IPS-NIHi7 (cell line): Measurements from ENCODE around the gene TRAT1.
A peak's percentile ranks its signal among the peaks of the same experiment; 100 is the strongest.
"Not testable (repeated sequence)": the region's sequence is repeated elsewhere in the genome, so short reads cannot be mapped to it uniquely, and the experiment has no call there.

Experiments used
- DNase-seq: peaks from one replicate; pipeline ENCODE4 v3.0.0; 2012; ENCODE audit warnings: mixed read lengths; ENCODE audit errors: extremely low spot score

The TRAT1 gene

GRCh38 chr3:108822123-108822897, at the start of gene TRAT1:
TRAT1 (plus strand) TSS chr3:108822786; CDS start chr3:108822928, 142 bp downstream.
- no peak for DNase-seq

- no peak for DNase-seq
Measured at GRCh38 chr3:108775649-108776048, 46.9 kb upstream of the TRAT1 start.

GRCh38 chr3:108779496-108779895, 43.1 kb upstream of the TRAT1 start:
- no peak for DNase-seq

GRCh38 chr3:108780235-108780634, 42.4 kb upstream of the TRAT1 start:
- no peak for DNase-seq

GRCh38 chr3:108791473-108791872, 31.1 kb upstream of the TRAT1 start:
- DNase-seq: no peak

- no peak for DNase-seq
Measured at GRCh38 chr3:108804437-108804836, 18.1 kb upstream of the TRAT1 start.

GRCh38 chr3:108804966-108805365, 17.6 kb upstream of the TRAT1 start:
- DNase-seq: no peak

GRCh38 chr3:108806316-108806715, 16.3 kb upstream of the TRAT1 start:
- no peak for DNase-seq

GRCh38 chr3:108818404-108818803, 4.2 kb upstream of the TRAT1 start:
- peak; percentile 64 for DNase-seq

GRCh38 chr3:108820586-108820985, 2.0 kb upstream of the TRAT1 start:
- DNase-seq: no peak

- no peak for DNase-seq
Measured at GRCh38 chr3:108823227-108823626, 641 bp downstream of the TRAT1 start.

GRCh38 chr3:108823803-108824202, 1.2 kb downstream of the TRAT1 start:
- not testable (repeated sequence) for DNase-seq

GRCh38 chr3:108826309-108827187, 4.0 kb downstream of the TRAT1 start:
- DNase-seq: no peak

- no peak for DNase-seq
Measured at GRCh38 chr3:108830381-108830780, 7.8 kb downstream of the TRAT1 start.

- DNase-seq: no peak
Measured at GRCh38 chr3:108830991-108831614, 8.5 kb downstream of the TRAT1 start.

- no peak for DNase-seq
Measured at GRCh38 chr3:108833611-108834010, 11.0 kb downstream of the TRAT1 start.

GRCh38 chr3:108834551-108834950, 12.0 kb downstream of the TRAT1 start:
- DNase-seq: no peak

GRCh38 chr3:108835101-108835500, 12.5 kb downstream of the TRAT1 start:
- no peak for DNase-seq

GRCh38 chr3:108838436-108838835, 15.8 kb downstream of the TRAT1 start:
- no peak for DNase-seq

- no peak for DNase-seq
Measured at GRCh38 chr3:108845709-108846293, 23.2 kb downstream of the TRAT1 start.

- DNase-seq: no peak
Measured at GRCh38 chr3:108847187-108847586, 24.6 kb downstream of the TRAT1 start.

- DNase-seq: no peak
Measured at GRCh38 chr3:108849075-108849474, 26.5 kb downstream of the TRAT1 start.
